Skin epidermis (tissue), 12 donors: Measurements from ENCODE around the gene GAREM1.
A peak's percentile ranks its signal among the peaks of the same experiment; 100 is the strongest.
"Not testable (repeated sequence)": the region's sequence is repeated elsewhere in the genome, so short reads cannot be mapped to it uniquely, and the experiment has no call there.

ENCODE experiments used
- H3K27ac ChIP-seq, 21 experiments: fragments of 200-600 bp; sonication (generic) in 11 of 21; one replicate each; pipeline ENCODE4 v1.5.0; 2020; ENCODE audit warnings: mild to moderate bottlenecking in 3 of 21, inconsistent platforms in 2 of 21, moderate library complexity in 2 of 21
- H3K4me3 ChIP-seq, 7 experiments: fragments of 200-600 bp; sonication (generic) in 2 of 7; one replicate each; pipeline ENCODE4 v1.5.0; 2020; ENCODE audit warnings: inconsistent platforms in 2 of 7, mild to moderate bottlenecking in 2 of 7, moderate library complexity in 1 of 7

Gene GAREM1

DNA sequence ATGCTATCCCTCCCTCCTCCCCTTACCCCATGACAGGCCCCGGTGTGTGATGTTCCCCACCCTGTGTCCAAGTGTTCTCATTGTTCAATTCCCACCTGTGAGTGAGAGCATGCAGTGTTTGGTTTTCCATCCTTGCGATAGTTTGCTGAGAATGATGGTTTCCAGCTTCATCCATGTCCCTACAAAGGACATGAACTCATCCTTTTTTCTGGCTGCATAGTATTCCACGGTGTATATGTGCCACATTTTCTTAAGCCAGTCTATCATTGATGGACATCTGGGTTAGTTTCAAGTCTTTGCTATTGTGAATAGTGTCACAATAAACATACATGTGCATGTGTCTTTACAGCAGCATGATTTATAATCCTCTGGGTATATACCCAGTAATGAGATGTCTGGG lies 129.6 kb downstream of the GAREM1 start:
- not testable (repeated sequence) for H3K4me3 ChIP-seq, H3K27ac ChIP-seq

- H3K27ac ChIP-seq: no peak overlapping the region
- no peak overlapping the region for H3K4me3 ChIP-seq
Measured at GRCh38 chr18:32339045-32339444, 131.6 kb downstream of the GAREM1 start.

- Histone ChIP-seq H3K4me3 (no peak overlapping the region), H3K27ac (no peak overlapping the region)
Measured at GRCh38 chr18:32337821-32338220, 132.9 kb downstream of the GAREM1 start.

- Histone ChIP-seq H3K27ac (no peak overlapping the region), H3K4me3 (no peak overlapping the region)
Measured at GRCh38 chr18:32337347-32337746, 133.3 kb downstream of the GAREM1 start.

- no peak overlapping the region for H3K4me3 ChIP-seq
- H3K27ac ChIP-seq: no peak overlapping the region
Measured at GRCh38 chr18:32335228-32335627, 135.5 kb downstream of the GAREM1 start.

DNA sequence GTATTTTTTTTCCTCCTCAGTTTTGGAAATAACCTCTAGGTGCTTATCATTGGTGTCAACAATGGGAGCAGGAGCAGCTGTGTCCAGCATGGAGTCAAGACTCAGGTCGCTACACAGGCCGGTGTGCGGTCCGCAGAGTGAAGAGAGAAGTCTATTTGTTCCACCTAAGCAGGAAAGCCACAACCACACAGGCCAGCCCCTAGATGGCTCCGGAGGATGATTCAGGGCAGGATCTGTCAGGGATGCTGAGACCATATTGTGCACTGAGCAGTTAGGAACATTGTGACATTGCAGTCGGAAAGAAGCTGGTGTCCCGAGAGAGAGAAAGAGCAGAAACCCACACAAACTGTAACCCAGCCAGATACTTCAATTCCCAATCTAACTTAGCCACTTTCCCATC lies 136.9 kb downstream of the GAREM1 start:
- no peak overlapping the region for H3K4me3 ChIP-seq
- no peak overlapping the region for H3K27ac ChIP-seq

GRCh38 chr18:32332708-32333107 lies 138.0 kb downstream of the GAREM1 start:
- H3K4me3 ChIP-seq: no peak overlapping the region
- H3K27ac ChIP-seq: no peak overlapping the region

GRCh38 chr18:32328974-32329373 lies 141.7 kb downstream of the GAREM1 start:
- no peak overlapping the region for H3K4me3 ChIP-seq
- no peak overlapping the region for H3K27ac ChIP-seq

DNA sequence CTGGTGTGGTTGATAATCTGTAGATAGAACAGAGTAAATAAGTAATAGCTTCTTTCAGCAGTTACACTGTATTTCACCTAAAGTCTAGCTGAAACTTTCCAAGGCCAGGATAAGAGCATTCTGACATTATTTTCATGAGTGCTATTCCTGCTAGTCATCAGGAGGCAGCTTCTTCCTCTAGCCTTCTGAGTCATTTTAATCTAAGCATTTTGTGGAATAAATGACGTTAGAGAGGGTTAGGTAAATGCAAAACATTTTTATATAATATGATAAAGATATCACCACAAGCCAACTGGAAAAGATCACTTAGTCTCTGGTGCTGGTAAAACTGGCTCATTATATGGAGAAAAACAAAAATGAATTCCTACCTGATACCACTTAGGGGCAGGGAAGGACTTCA lies 142.3 kb downstream of the GAREM1 start:
- H3K27ac ChIP-seq: no peak overlapping the region
- H3K4me3 ChIP-seq: no peak overlapping the region

GRCh38 chr18:32326450-32327308 lies 144.0 kb downstream of the GAREM1 start:
- Histone ChIP-seq H3K27ac (no peak overlapping the region), H3K4me3 (no peak overlapping the region)

DNA sequence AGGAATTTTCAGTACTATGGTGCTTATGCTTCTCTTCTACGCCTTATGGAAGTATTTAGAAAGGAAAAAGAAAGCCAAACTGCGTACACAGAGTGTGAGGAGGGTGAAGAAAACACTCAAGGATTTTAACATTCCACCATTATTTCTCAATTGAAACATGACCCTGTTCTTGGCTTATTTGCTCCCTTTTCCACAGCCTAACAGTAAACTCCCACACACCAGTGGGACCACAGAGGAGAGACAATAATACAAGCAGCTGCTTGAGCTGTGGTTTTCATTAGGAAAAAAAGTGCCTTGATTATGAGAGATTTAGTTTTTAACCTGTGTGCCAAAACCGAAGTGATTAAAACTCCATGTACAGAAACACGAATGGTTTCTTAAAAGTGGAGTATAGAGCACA lies 146.5 kb downstream of the GAREM1 start:
- no peak overlapping the region for H3K4me3 ChIP-seq
- peak overlapping the region in 2 of 21 experiments; percentile 1 to 10 for H3K27ac ChIP-seq

- no peak overlapping the region for H3K27ac ChIP-seq
- no peak overlapping the region for H3K4me3 ChIP-seq
Measured at GRCh38 chr18:32321826-32322225, 148.9 kb downstream of the GAREM1 start.

DNA sequence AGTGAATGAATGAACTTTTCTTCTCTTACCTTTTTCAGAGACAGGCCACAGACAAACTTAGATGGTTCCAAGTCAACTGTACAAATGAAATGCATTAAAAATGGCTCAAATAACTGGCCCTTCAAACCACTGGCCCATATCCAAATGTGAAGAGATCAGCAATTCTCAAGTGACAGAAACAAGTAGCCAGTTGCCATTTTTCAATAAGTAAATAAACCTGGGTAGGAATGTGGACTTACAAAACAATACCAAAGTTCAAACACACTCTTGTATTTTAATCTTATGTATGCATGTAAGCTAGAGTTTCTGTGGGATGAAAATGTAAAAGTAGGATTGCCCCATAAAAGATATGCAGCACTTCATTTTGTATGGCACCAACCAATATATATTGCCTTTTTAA lies 151.6 kb downstream of the GAREM1 start:
- H3K27ac ChIP-seq: no peak overlapping the region
- H3K4me3 ChIP-seq: no peak overlapping the region

DNA sequence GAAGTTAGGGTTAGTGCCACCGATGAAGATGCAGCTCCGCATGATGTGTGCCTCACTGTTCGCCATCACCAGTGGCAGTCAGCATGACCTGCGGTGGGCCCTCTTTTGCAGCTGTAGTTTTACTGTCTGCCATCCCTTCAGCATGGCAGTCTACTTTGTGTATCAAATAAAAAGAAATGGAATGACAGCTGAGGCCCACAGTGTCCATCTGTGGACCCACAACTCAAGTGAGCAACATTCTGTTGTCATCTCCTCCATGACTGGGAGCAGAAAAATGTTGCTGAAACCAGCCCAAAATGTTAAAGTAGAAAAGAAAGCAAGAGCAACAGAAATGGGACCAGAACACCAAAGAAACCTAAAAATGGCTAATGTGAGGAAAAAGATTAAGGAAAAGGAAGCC lies 152.1 kb downstream of the GAREM1 start:
- peak overlapping the region in 1 of 21 experiments; percentile 6 for H3K27ac ChIP-seq
- H3K4me3 ChIP-seq: no peak overlapping the region

DNA sequence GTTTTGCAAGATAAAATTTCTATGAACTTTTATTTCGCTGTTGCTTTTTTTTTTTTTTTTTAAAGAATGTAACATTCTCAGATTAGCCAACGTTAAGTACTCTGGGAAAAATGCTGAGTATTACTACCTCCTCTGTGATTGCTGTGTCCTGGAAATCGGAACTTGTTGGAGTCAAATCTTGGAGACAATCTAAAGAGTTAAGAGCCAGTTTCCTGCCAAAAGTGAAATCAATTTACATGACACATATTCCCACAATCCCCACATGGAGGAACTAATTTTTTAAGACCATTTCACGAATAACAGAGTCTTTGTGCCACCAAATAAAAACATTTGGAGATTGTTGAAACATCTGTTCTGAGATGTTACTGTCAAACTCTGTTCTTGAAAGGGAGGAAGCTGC lies 153.0 kb downstream of the GAREM1 start:
- Histone ChIP-seq H3K27ac (no peak overlapping the region), H3K4me3 (no peak overlapping the region)

GRCh38 chr18:32315881-32316280 lies 154.8 kb downstream of the GAREM1 start:
- H3K4me3 ChIP-seq: no peak overlapping the region
- no peak overlapping the region for H3K27ac ChIP-seq

- no peak overlapping the region for H3K27ac ChIP-seq
- no peak overlapping the region for H3K4me3 ChIP-seq
Measured at GRCh38 chr18:32310774-32311173, 159.9 kb downstream of the GAREM1 start.

GRCh38 chr18:32310101-32310500 lies 160.6 kb downstream of the GAREM1 start:
- peak overlapping the region in 2 of 21 experiments; percentile 7 to 15 for H3K27ac ChIP-seq

DNA sequence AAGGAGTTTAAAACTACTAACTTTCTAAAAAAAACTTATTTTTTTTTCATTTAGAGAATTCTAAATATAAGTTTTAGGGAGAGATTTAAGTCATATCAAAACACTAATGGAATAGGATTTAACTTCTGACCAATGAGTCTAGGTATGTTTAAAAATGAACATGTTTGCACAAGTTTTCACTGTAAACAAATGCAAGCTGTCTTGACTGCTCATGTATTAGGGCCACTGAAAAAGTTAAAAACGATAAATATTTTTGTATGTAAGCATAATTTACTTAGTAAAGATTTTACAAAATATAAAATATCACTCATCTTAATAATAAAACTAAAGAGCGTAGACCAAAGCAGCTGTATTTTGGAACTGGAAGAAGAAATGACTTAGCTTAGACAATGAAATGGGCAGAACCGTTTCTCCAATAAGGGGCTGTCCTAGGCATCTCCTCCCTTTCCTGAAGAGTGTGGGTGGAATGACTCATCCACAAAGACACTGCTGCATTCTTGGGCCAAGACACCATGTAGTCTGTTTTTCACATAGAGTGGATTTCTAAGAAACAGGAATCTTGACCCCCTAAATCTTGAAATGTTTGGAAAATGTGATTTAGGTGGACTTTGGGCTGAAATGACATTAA lies 162.1 kb downstream of the GAREM1 start:
- H3K27ac ChIP-seq: peak overlapping the region in 5 of 21 experiments; percentile 25 to 69 (median 33)
- H3K4me3 ChIP-seq: no peak overlapping the region

More at GRCh38 chr18:32310101-32310500, 160.6 kb downstream of the GAREM1 start:
- no peak overlapping the region for H3K4me3 ChIP-seq

- H3K27ac ChIP-seq: no peak overlapping the region
Measured at GRCh38 chr18:32303400-32303799, 167.3 kb downstream of the GAREM1 start.

DNA sequence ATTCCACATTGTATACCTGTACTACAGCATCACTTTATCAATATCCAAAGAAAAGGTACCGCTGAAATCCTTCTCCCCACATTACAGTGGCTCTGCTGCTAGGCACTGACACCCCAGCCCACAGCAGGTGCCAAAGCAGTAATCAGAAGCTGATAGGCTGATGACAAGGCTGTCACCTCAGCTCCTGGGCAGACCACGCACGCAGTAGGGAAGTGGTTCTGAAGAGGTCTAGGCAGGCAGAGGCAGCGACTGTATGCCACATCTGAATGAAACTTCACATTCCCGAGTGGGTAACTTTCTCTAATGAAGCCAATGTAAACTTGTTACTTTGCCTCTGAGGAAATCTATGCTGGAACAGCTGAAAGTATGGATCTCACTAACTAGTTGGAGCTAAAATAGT lies 167.9 kb downstream of the GAREM1 start:
- Histone ChIP-seq H3K4me3 (no peak overlapping the region), H3K27ac (peak overlapping the region in 2 of 21 experiments; percentile 24 to 30)

More at GRCh38 chr18:32303400-32303799, 167.3 kb downstream of the GAREM1 start:
- H3K4me3 ChIP-seq: no peak overlapping the region
